HL-60 (cell line): ENCODE data around the gene OS9.

Experiments used
- DNase-seq, 2 experiments: peaks; one replicate each; pipeline ENCODE4 v3.0.0-alpha.2; 2010 to 2020; ENCODE audit warnings: low read depth in 1 of 2, low spot score in 1 of 2
- H3K27ac ChIP-seq: fragments of 250-450 bp; sonication (Bioruptor Pico); replicated peaks from 2 replicates; pipeline ENCODE4 v1.5.1; 2020; ENCODE audit warnings: mild to moderate bottlenecking, moderate library complexity
- H3K27me3 ChIP-seq: fragments of 250-450 bp; sonication (Bioruptor Pico); 2 replicates; pipeline ENCODE4 v1.5.1; 2021; ENCODE audit warnings: mild to moderate bottlenecking, moderate library complexity; ENCODE audit not compliant: insufficient read depth, poor library complexity, severe bottlenecking
- H3K4me3 ChIP-seq: replicated peaks from 2 replicates; pipeline ENCODE4 v1.5.1; 2011; ENCODE audit warnings: mild to moderate bottlenecking, control low read depth, low read length; ENCODE audit not compliant: insufficient read depth
- GABPA ChIP-seq: IDR thresholded peaks from 2 replicates; pipeline ENCODE4 v1.6.1; 2012; ENCODE audit warnings: low read depth
- POLR2AphosphoS5 ChIP-seq: IDR thresholded peaks from 2 replicates; pipeline ENCODE4 v1.6.1; 2012; ENCODE audit warnings: low read depth
- REST ChIP-seq: IDR thresholded peaks from 2 replicates; pipeline ENCODE4 v1.6.1; 2012; ENCODE audit warnings: low read depth; ENCODE audit not compliant: insufficient replicate concordance
- SPI1 ChIP-seq: IDR thresholded peaks from 2 replicates; pipeline ENCODE4 v1.6.1; 2012; ENCODE audit warnings: low read depth, mild to moderate bottlenecking, borderline replicate concordance
- TF ChIP-seq, protein P1 (sequence below): IDR thresholded peaks from one replicate; pipeline ENCODE4 v1.5.1; 2011; ENCODE audit warnings: low read length, control low read depth, inconsistent platforms; ENCODE audit not compliant: insufficient read depth

Gene OS9

DNA sequence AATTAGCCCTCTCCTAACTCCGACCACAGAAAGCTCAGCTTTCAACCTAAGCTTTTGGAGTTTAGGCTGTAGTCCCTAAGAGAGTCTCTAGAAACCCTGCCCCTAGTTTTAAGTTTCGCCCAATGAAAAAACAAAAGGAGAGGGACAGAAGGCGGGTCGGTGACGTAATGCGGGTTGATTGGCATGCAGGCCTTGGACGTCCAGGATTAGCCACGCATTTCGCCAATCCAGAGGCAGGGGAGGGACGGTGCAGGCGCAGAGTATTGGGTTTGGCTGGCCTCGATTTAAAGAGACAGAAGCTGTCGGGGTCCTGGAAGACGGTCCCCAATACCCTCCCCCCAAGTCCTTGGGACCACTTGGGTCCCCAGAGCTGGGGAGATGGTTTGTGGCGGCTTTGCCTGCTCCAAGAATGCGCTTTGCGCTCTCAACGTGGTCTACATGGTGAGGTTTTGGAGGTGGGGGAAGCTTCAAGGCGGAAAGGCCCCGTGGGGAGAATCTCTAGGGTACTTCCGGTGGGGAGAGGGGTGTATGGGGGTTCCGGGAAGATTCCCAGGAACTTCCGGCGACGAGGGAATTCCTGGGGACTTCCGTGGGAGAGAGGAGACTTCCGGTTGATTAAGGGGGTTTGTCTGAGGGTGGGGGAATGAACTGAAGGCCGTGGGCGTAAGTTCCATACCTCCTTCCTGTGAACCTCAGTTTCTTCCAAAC is 51.0 kb downstream of the OS9 start, which contains the start of gene TSPAN31:
Gene TSPAN31, plus strand, starts transcription at position 263 of the 708 bp plus-strand sequence. Its CDS starts 116 bp downstream, at position 379.
- TF ChIP-seq GABPA: peak; percentile 67
- TF ChIP-seq REST: no peak
- TF ChIP-seq, protein P1, sequence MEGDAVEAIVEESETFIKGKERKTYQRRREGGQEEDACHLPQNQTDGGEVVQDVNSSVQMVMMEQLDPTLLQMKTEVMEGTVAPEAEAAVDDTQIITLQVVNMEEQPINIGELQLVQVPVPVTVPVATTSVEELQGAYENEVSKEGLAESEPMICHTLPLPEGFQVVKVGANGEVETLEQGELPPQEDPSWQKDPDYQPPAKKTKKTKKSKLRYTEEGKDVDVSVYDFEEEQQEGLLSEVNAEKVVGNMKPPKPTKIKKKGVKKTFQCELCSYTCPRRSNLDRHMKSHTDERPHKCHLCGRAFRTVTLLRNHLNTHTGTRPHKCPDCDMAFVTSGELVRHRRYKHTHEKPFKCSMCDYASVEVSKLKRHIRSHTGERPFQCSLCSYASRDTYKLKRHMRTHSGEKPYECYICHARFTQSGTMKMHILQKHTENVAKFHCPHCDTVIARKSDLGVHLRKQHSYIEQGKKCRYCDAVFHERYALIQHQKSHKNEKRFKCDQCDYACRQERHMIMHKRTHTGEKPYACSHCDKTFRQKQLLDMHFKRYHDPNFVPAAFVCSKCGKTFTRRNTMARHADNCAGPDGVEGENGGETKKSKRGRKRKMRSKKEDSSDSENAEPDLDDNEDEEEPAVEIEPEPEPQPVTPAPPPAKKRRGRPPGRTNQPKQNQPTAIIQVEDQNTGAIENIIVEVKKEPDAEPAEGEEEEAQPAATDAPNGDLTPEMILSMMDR: no peak
- peak within 1 kb of the TSS; percentile 54 for H3K4me3 ChIP-seq
- no peaks in the 10 kb centered on the region for H3K27me3 ChIP-seq
- H3K27ac ChIP-seq: peak within 1 kb of the TSS; percentile 84
- DNase-seq: peak; percentile 90 to 99

GRCh38 chr12:57745485-57745881 is 51.6 kb downstream of the OS9 start:
- H3K27ac ChIP-seq: peak overlapping the region; percentile 84
- H3K27me3 ChIP-seq: no peaks in the 10 kb centered on the region
- TF ChIP-seq POLR2AphosphoS5: peak; percentile 92
- no peak for TF ChIP-seq REST
- DNase-seq: no peak
- peak overlapping the region; percentile 54 for H3K4me3 ChIP-seq

DNA sequence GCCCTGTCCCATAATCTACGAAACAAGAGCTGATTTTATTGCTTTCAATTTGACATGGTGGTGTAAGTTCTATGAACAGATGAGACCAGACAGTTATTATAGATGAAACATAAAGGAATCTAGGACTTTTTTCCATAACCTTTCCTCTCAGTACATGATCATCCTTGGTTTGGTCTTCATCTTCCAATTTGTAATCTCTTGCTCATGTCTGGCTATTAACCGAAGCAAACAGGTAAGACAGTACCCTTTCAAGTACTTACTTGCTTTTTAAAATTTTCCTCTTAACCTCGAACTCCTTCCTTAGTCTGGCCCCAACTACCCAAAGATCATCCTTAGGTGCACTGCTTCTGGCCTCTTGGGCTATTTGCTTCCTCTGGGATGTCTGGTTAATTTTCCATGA is 52.1 kb downstream of the OS9 start:
- peak overlapping the region; percentile 54 for H3K4me3 ChIP-seq

More for the DNA sequence above, 52.1 kb downstream of the OS9 start:
- H3K27me3 ChIP-seq: no peaks in the 10 kb centered on the region
- no peak for DNase-seq
- TF ChIP-seq GABPA: no peak
- no peak for TF ChIP-seq SPI1
- TF ChIP-seq REST: no peak
- TF ChIP-seq POLR2AphosphoS5: no peak
- TF ChIP-seq, protein P1: no peak
- H3K27ac ChIP-seq: no peak overlapping the region
